ENCODE results near the gene BCL2L12. TPM values are rescaled to one million over a fixed set of nuclear protein-coding genes. Genes with fewer than 3 reads are reported as not detected.

The BCL2L12 gene
- total RNA-seq, 6 donors from 2014 or later: 4.2 to 21.3 (median 14.1) TPM

GRCh38 chr19:49677901-49678674 lies 12.4 kb downstream of the BCL2L12 start:
- ATAC-seq (ENCODE audit: low FRiP score in 2 of 2) (peak in 1 of 2 donors; percentile 23), DNase-seq (peak in 1 of 2 donors; percentile 70)
- H3K4me1 ChIP-seq: peaks cover 38 to 49% (median 41%) of the 10 kb centered on the region in 4 donors
- WGBS, 2 donors: 2 to 5% methylated on average over 11 to 20 of the region's 21 CpGs
- H3K27me3 ChIP-seq: no peaks in the 10 kb centered on the region
- TF ChIP-seq POLR2A (IDR thresholded peaks at IDR 0.05): no peak
- no peak for TF ChIP-seq EP300 (IDR thresholded peaks at IDR 0.05)
- peak; percentile 44 to 78 (median 59) for TF ChIP-seq CTCF (IDR thresholded peaks at IDR 0.05)
- no peak for TF ChIP-seq POLR2AphosphoS5 (IDR thresholded peaks at IDR 0.05)
- peaks cover 3 to 23% (median 21%) of the 10 kb centered on the region in 4 donors for H3K36me3 ChIP-seq
- peak overlapping the region; percentile 91 to 96 (median 92) for H3K27ac ChIP-seq
- no peaks in the 10 kb centered on the region for H3K9me3 ChIP-seq
- peak overlapping the region; percentile 88 to 100 (median 99) for H3K4me3 ChIP-seq

GRCh38 chr19:49678985-49679770 lies 13.4 kb downstream of the BCL2L12 start:
- ATAC-seq (ENCODE audit: low FRiP score in 2 of 2) (no peak), DNase-seq (no peak)
- 59 to 68% methylated on average over 12 of the region's 12 CpGs for WGBS, 2 donors
- H3K4me3 ChIP-seq: no peak overlapping the region
- H3K27ac ChIP-seq: peak overlapping the region in 3 of 4 donors; percentile 23 to 96 (median 92)
- H3K27me3 ChIP-seq: no peaks in the 10 kb centered on the region
- TF ChIP-seq POLR2A (IDR thresholded peaks at IDR 0.05): no peak
- TF ChIP-seq CTCF (IDR thresholded peaks at IDR 0.05): no peak
- TF ChIP-seq EP300 (IDR thresholded peaks at IDR 0.05): no peak
- TF ChIP-seq POLR2AphosphoS5 (IDR thresholded peaks at IDR 0.05): no peak
- peaks cover 38 to 49% (median 41%) of the 10 kb centered on the region in 4 donors for H3K4me1 ChIP-seq
- H3K36me3 ChIP-seq: peaks cover 3 to 31% (median 28%) of the 10 kb centered on the region in 4 donors
- H3K9me3 ChIP-seq: no peaks in the 10 kb centered on the region

GRCh38 chr19:49679771-49680413 lies 14.2 kb downstream of the BCL2L12 start:
- H3K4me1 ChIP-seq: peaks cover 38 to 49% (median 41%) of the 10 kb centered on the region in 4 donors
- no peaks in the 10 kb centered on the region for H3K9me3 ChIP-seq
- H3K36me3 ChIP-seq: peaks cover 3 to 38% (median 35%) of the 10 kb centered on the region in 4 donors
- peak overlapping the region; percentile 2 to 83 (median 54) for H3K27ac ChIP-seq
- H3K4me3 ChIP-seq: no peak overlapping the region
- ATAC-seq (ENCODE audit: low FRiP score in 2 of 2) (no peak), DNase-seq (no peak)
- whole genome bisulfite sequencing, 2 donors: 67 to 69% methylated on average over 10 of the region's 10 CpGs
- TF ChIP-seq EP300 (IDR thresholded peaks at IDR 0.05) (no peak), CTCF (IDR thresholded peaks at IDR 0.05) (no peak), POLR2A (IDR thresholded peaks at IDR 0.05) (no peak), POLR2AphosphoS5 (IDR thresholded peaks at IDR 0.05) (no peak)
- no peaks in the 10 kb centered on the region for H3K27me3 ChIP-seq

- H3K27me3 ChIP-seq: no peaks in the 10 kb centered on the region
- ATAC-seq (ENCODE audit: low FRiP score in 2 of 2): peak; percentile 44 to 60
- 37 to 63% methylated on average over 18 to 40 of the region's 40 CpGs for WGBS, 2 donors
- peak; percentile 90 to 99 for DNase-seq
- peaks cover 41 to 49% (median 45%) of the 10 kb centered on the region in 4 donors for H3K4me1 ChIP-seq
- H3K36me3 ChIP-seq: peaks cover 3 to 46% (median 42%) of the 10 kb centered on the region in 4 donors
- peak overlapping the region; percentile 2 to 83 (median 54) for H3K27ac ChIP-seq
- H3K4me3 ChIP-seq: peak overlapping the region in 2 of 4 donors; percentile 28 to 29
- no peaks in the 10 kb centered on the region for H3K9me3 ChIP-seq
- TF ChIP-seq CTCF (IDR thresholded peaks at IDR 0.05) (peak; percentile 96 to 100 (median 98)), POLR2AphosphoS5 (IDR thresholded peaks at IDR 0.05) (no peak)
Measured at GRCh38 chr19:49680421-49681351, 15.0 kb downstream of the BCL2L12 start.

Measured in upper lobe of left lung (tissue), 6 donors.